Measurements from ENCODE around the gene IDH3A. TPM values are rescaled to one million over a fixed set of nuclear protein-coding genes. Genes with fewer than 3 reads are reported as not detected.

Gene IDH3A
- total RNA-seq, 3 donors from 2014 or later (not counting 1 experiment from before 2014, with no cell fraction given), result 43.5 to 55.1 (median 53.3) TPM

- 73% methylated on average over 7 of the region's 7 CpGs for WGBS (ENCODE audit: insufficient coverage)
- DNase-seq, result no peak
Measured at GRCh38 chr15:78197632-78198031, 48.5 kb downstream of the IDH3A start.

DNA sequence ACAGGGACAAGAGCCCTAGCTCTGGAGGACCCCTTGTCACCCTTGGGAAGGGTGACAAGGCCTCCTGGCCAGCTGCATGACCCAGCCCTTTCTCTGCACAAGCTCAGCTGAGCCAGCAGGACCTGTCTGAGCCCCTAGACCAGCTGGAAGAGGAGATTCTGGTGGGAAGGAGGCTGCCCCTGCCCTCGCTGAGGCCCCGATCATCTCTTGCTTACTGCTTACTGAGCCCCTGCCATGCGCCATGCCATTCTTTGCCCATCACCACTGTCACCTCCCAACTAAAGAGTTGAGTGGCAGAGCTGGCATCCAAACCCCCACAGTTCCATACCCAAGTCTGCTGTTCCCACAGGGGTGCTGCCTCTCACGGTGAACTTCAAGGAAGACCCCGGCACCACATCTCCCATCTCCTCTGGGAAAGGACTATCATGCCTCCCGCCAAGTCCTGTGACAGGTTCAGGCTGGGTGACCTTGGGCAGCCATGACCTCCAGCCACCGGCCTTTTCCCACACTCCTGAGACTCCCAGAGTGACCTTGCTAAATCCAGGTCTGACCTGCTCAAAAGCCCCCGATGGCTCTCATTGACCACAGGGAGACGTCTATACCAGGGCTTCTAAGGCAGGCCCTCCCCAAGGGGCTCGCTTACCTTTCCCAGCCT, 51.2 kb downstream of the IDH3A start:
- Histone ChIP-seq H3K27me3 (ENCODE audit: control insufficient read depth, insufficient read depth, low read length) (no peaks in the 10 kb centered on the region), H3K4me3 (ENCODE audit: low read length) (no peak overlapping the region), H3K9me3 (ENCODE audit: control insufficient read depth, insufficient read depth, low read length) (no peaks in the 10 kb centered on the region), H3K36me3 (ENCODE audit: control insufficient read depth, insufficient read depth, low read length) (no peaks in the 10 kb centered on the region), H3K27ac (ENCODE audit: low read length) (no peak overlapping the region), H3K4me1 (ENCODE audit: control insufficient read depth, insufficient read depth, low read length) (no peaks in the 10 kb centered on the region)
- no peak for DNase-seq
- no peak for TF ChIP-seq CTCF (IDR thresholded peaks at IDR 0.05)
- ATAC-seq, result no peak
- Mint-ChIP-seq H3K9me3 (no peaks in the 10 kb centered on the region), H3K36me3 (no peaks in the 10 kb centered on the region), H3K4me3 (no peak overlapping the region), H3K27ac (no peak overlapping the region), H3K4me1 (no peaks in the 10 kb centered on the region), H3K27me3 (ENCODE audit: low read depth in 2 of 2) (peaks cover 0 to 2% of the 10 kb centered on the region in 2 donors)
- intact Hi-C loops (cut with micrococcal nuclease), result no loop called here
- 94% methylated on average over 10 of the region's 10 CpGs for WGBS (ENCODE audit: insufficient coverage)

More at GRCh38 chr15:78197632-78198031, 48.5 kb downstream of the IDH3A start:
- H3K27ac ChIP-seq (ENCODE audit: low read length), result no peak overlapping the region
- no peaks in the 10 kb centered on the region for H3K36me3 ChIP-seq (ENCODE audit: control insufficient read depth, insufficient read depth, low read length)
- H3K27me3 ChIP-seq (ENCODE audit: control insufficient read depth, insufficient read depth, low read length), result no peaks in the 10 kb centered on the region
- ATAC-seq, result no peak
- Mint-ChIP-seq H3K27ac (no peak overlapping the region), H3K9me3 (no peaks in the 10 kb centered on the region), H3K4me1 (no peaks in the 10 kb centered on the region), H3K4me3 (no peak overlapping the region), H3K36me3 (no peaks in the 10 kb centered on the region), H3K27me3 (ENCODE audit: low read depth in 2 of 2) (peaks cover 0 to 2% of the 10 kb centered on the region in 2 donors)
- intact Hi-C loops (cut with micrococcal nuclease), result no loop called here
- no peaks in the 10 kb centered on the region for H3K9me3 ChIP-seq (ENCODE audit: control insufficient read depth, insufficient read depth, low read length)
- no peak for TF ChIP-seq CTCF (IDR thresholded peaks at IDR 0.05)
- H3K4me1 ChIP-seq (ENCODE audit: control insufficient read depth, insufficient read depth, low read length), result no peaks in the 10 kb centered on the region
- H3K4me3 ChIP-seq (ENCODE audit: low read length), result no peak overlapping the region

DNA sequence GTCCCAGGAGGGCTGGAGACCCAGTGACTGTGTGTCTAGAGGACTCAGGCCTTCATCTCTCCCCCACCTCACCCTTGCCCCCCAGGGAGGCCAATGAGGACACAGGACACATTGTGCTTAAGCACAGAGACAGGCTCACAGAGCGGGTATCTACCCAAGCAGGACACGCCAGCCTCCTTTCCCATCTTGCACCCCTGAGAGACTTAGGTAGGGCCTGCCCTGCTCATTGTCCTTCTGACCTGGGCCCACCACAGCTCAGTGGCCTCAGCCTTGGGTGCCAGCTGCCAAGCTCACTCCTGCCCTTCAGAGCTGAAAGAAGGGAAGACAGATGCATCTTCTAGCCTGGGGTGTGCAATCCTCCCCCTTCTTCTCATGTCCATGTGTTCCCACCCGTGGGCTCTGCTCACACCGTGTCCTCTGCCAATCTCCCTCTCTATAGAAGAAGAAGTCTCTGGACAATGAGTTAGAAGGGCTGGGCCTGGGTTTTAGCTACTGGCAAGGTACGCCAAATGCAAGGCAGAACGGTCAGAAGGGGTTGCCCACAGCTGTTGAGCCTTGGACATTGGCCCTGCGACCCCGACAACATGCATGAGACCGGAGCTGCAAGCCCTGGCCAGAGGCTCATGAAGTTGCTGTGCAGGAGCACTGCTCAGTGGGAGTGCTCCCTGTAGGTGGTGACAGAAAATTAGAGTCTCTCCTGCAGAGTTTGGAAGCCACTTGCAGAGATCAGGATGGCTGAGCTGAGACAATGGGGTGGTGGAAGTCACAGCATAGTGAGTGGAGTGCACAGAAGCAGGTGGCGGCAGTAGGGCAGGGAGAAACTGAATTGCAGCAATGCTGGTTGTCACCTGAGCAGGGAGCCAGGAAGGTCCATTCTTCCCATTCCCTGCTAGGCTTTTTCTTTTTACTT, 52.4 kb downstream of the IDH3A start:
- no peaks in the 10 kb centered on the region for H3K4me1 ChIP-seq (ENCODE audit: control insufficient read depth, insufficient read depth, low read length)
- H3K9me3 ChIP-seq (ENCODE audit: control insufficient read depth, insufficient read depth, low read length), result no peaks in the 10 kb centered on the region
- H3K36me3 Mint-ChIP-seq, result no peaks in the 10 kb centered on the region
- H3K4me3 Mint-ChIP-seq, result no peak overlapping the region
- ATAC-seq (peak in 1 of 3 donors; percentile 5), DNase-seq (no peak)
- H3K4me3 ChIP-seq (ENCODE audit: low read length), result no peak overlapping the region
- no peaks in the 10 kb centered on the region for H3K4me1 Mint-ChIP-seq
- H3K27me3 ChIP-seq (ENCODE audit: control insufficient read depth, insufficient read depth, low read length), result no peaks in the 10 kb centered on the region
- intact Hi-C loops (cut with micrococcal nuclease), result no loop called here
- H3K27me3 Mint-ChIP-seq (ENCODE audit: low read depth in 2 of 2), result peaks cover 0 to 2% of the 10 kb centered on the region in 2 donors
- no peak overlapping the region for H3K27ac Mint-ChIP-seq
- TF ChIP-seq CTCF (IDR thresholded peaks at IDR 0.05), result no peak
- no peak overlapping the region for H3K27ac ChIP-seq (ENCODE audit: low read length)
- no peaks in the 10 kb centered on the region for H3K36me3 ChIP-seq (ENCODE audit: control insufficient read depth, insufficient read depth, low read length)
- H3K9me3 Mint-ChIP-seq, result no peaks in the 10 kb centered on the region
- WGBS (ENCODE audit: insufficient coverage), result 77% methylated on average over 8 of the region's 10 CpGs

Data from natural killer cell (primary cell).